ENCODE data around the gene LINGO3.
"Not testable (repeated sequence)": the region's sequence is repeated elsewhere in the genome, so short reads cannot be mapped to it uniquely, and the experiment has no call there.

LINGO3 gene

DNA sequence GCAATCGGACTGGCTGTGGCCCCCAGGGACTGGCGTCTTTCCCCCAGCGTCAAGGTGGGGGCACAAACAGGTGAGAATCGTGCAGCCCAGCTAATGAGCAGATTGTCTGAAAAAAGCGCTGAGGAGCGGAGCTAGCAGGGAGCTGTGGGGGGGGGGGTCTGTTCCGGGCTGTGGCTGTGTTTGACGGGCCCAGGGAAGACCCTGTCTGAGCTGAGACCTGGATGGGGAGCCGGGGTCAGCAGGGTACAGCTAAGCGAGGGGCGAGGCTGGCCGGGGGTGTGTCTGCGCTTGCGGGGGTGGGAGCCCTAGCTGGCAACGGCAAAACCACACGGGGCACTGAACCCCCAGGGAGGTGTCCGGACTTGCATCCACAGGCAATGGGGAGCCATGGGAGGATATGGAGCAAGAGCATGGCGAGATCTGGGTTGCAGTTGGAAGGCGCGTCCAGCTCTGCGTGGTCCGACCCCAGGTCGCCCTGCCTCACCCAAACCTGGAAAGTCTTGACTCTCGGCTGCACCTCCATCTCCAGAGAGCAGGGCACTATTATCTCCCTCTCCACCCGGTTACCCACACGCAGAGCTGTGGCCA is 4.6 kb downstream of the LINGO3 start:
- no peak for DNase-seq

DNA sequence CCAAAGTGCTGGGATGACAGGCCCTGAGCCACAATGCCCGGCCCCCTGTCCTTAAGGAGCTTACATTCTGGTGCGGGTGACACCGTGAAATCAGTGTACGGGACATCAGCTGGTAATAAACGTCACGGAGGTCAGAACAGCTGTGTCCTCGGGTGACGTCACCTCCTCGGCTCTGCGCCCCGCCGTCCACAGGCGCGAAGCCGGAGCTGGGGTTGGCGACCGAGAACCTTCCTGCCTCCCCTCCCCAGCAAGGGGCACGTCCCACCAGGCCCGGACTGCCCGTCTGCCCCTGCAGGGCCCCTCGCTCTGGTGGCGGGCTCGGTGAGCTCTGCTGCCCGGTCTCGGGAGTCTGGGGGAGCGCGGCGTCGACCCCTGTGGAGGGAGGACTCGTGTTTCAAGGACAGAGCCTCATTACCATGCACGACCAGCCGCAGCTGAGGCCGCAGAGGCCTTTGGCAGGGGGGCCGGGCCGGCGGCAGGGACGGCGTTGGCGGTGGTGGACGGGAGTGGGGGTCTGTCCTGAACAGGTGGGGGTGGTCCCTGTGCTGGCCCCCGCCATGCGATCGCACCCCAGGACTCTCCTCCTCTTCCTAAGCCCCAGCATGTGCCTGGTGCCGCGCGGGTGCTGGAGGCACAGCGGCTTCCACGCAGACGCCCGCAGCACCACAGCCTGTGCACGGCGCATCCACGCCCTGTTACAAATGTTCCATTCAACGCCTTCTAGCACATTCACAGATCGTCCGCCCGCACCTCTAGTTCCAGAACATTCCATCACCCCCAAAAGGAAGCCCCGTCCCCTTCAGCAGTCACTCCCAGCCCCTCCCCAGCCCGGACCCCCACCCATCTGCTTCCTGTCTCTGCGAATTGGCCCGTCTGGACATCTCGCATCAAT is 5.4 kb downstream of the LINGO3 start:
- DNase-seq, result no peak

DNA sequence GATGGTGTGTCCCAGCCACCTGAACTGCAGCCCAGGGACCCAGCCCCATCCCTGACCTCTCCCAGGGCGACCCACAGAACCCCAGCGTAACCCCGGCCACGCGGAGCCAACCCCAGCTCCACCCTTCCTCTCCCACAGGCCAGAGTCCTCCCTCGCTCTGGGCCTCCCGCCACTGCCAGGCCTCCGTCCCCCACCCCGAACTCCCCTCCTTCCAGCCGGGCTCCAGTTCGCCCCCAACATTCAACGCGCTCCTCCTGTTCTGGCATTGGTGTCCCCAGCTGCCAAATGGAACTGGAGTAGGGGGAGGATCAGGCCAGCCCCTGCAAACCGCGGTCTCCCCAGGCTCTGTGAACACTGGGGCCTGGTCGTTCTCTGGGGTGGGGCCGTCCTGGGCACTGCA is 7.4 kb downstream of the LINGO3 start:
- no peak for DNase-seq

DNA sequence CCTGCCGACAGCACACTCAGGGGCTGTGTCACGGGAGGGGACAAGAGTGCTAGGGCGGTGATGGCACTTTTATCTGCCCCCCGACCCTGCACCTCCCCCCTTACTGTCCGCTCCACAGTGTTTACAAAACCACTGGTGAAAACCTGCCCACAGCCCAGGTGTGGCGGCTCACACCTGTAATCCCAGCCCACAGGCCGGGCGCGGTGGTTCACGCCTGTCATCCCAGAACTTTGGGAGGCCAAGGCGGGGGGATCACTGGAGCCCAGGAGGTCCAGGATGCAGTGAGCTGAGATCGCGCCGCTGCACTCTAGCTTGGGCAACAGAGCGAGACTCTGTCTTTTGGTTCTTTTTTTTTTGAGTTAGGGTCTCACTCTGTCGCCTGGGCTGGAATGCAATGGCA is 11.8 kb downstream of the LINGO3 start:
- no peak for DNase-seq

DNA sequence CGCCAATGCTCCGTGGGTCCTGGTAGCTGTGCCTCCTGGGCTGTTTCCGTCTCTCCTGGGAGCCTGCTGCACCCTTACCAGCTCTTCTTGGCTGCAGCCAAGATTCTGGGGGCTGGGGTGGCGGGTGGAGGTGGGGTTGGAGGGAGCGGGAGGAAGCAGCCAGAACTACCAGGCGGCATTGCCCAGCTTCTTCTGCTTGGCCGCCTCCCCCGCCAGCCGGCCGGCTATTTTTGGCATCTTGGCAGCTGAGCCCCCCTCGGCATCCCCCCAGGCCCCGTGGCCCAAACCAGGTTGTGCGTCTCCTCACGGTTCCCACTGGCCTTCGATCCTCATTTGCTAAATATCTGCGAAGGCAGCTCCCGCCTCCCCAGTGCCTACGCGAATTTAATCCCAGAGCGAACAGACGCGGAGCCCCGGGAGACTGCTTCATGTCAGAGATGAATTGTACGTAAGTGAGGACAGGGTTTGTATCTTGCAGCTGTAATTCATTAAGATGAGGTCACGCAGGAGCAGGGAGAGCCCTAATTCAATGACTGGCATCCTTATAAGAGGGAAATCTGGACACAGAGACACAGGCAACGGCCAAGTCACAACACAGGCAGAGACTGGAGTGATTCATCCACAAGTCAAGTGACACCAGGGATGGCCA is 13.1 kb downstream of the LINGO3 start:
- DNase-seq, result no peak

DNA sequence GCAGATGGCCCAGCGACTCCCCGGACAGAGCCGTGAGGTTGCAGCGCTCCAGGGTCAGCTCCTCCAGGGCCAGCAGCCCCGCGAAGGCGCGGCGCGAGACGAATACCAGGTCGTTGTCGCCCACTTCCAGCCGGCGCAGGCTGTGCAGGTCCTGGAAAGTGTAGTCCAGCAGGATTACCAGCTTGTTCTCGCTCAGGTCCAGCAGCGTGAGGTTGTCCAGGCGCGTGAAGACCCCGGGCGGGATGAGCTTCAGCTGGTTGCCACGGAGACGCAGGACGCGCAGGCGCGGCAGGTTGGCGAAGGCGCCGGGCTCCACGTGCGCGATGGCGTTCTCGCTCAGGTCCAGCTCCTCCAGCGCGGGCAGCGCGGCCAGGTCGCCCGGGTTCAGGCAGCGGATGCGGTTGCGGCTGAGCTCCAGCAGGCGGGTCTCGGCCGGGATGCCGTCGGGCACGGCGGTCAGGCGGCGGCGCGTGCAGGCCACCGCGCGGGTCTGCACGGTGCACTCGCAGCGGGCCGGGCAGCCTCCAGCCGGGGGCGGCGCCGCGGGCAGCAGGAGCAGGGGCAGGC is 16.7 kb downstream of the LINGO3 start:
- DNase-seq, result no peak

DNA sequence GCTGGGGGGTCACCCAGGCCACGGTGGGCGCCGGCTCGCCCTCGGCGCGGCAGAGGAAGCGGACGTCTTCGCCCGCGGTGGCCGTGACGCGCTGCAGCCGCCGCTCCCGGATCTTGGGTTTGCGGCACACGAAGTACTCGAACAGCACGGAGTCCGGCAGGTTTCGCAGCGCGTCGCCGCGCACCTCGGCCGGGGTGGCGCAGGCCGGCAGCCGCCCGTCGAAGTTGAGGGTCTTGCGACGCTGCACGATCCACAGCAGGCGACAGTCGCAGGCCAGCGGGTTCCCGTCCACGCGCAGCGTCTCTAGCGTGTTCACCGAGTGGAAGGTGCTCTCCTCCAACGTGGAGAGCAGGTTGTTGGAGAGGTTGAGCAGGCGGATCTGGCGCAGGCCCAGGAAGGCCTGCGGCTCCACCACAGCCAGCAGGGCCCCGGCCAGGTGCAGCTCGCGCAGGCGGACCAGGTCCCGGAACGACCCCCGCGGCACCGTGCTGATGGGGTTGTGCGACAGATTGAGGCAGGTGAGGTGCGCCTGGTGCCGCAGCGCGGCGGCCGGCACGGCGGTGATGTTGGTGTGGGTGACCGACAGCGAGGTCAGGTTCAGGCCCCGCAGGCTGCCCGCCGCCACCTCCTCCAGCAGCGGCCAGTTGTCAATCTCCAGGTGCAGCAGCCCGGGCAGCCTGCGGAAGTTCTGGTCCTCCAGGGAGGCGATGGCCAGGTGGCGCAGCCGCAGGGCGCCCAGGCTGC is 17.3 kb downstream of the LINGO3 start:
- DNase-seq, result no peak

DNA sequence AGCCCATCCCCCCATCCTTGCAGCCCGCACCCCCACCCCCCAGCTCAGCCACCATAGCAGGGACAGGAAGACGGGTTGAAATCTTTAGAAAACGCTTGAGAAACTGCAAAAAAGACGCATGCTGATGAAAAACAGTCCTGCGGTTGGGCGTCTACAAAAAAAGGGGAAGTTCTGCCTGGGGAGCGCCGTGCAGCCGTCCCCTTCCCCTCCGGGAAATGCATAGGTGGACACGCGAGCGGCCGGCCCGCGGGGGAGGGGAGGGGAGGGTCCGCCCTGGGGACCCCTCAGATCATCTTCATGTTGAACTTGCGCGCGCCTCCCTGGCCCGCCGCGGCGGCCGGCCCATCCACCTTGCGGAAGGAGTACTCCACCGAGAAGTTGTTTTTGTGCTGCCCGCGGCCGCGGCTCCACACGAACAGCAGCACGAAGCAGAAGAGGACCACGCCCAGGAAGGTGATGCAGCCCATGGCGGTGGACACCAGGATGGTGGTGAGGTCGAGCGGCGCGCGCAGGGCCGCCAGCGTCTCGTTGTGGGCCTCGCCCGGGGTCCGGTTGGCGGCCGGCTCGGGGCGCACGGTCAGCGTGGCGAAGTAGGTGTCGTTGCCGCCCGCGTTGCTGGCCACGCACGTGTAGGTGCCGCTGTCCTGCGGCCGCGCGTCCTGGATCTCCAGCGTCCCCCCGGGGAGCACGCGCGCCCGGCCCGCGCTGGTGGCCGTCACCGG is 18.1 kb downstream of the LINGO3 start:
- DNase-seq, result peak in 3 of 5 donors; percentile 41 to 84 (median 43)

DNA sequence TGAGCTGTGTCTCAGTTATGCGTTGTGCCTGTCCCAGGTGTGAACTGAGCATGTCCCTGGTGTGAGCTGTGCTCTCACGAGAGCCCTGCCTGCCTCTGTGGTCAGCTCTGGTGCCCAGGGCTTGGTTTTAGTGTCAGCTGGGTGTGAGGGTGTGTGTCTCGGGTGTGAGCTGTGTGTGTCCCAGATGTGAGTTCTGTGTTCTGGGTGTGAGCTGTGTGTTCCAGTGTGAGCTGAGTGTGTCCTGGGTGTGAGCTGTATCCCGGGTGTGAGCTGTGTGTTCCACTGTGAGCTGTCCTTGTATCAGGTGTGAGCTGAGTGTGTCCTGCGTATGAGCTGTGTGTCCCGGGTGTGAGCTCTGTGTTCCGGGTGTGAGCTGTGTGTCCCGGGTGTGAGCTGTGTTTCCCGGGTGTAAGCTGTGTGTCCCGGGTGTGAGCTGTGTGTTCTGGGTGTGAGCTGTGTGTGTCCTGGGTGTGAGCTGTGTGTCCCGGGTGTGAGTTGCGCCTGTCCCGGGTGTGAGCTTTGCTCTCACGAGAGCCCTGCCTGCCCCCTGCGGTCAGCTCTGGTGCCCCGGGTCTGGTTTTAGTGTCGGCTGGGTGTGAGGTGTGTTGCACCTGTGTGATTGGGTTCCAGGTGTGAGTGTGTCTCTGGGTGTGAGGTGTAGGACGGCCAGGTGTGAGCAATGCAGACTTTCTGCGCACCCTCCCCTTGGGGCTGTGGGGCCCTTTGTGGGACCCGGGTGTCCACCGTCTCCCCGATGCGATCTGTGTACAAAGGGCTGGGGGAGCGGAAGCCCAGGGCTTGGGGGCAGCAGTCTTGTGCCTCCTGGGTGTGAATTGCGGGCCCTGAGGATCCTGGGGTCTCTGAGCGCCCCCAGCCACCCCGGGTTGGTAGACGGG is 18.9 kb downstream of the LINGO3 start:
- DNase-seq, result no peak

DNA sequence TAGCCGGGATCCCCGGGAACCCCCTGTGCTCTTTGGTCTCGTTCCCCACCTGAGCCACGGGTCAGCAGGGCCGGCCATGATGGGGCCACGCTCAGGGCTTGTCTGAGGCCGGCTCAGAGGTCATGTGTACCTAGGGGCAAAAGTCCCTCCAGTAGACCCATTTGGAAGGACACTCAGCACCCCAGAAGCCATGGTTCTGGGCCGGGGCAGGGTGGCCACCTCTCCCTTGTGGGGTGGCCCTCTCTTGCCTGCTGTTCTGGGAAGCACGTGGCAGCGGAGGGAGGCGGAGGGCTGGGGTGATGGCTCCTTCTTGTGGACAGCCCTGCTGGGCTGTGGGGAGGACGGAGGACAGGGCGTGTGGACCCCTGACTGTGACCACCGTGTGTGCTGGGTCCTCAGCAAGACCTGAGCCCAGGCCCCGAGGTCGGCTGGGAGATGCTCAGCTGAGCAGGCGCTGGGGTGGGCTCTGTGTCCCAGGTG is 19.6 kb downstream of the LINGO3 start:
- no peak for DNase-seq

DNA sequence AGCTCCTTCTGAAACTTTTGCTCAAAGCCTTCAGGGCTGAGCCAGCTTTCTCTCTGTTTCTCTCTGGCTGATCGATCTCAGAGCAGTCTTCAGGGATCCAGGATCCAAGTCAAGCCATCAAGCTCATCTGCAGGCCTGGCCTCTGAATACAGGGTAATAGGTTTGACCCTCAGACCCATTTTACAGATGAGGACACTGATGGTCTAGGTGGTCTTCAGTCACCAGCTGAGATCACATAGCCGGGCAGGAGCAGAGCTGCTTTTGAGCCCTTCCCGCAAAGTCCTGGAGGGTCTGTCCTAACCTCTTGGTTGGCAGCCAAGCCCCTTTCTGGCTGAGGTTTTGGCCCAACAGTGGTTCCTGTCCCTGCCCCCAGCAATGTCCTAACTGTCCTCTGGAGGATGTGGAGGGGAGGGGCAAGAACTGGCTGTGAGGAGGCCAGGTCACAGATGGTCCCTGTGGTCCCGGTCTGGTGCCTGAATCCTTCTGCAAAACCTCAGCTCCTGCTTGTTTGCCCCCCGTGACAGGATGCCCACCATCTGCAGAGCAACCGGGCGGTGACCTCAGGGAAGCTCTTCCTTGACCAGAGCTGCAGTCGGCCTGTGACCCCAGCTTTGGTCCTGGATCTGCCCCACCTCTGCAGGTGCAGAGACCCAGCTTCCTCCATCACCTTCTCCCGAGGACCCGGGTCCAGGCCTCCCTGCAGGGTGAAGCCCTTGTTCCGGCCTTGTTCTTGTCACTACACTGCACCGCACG is 20.2 kb downstream of the LINGO3 start:
- no peak for DNase-seq

DNA sequence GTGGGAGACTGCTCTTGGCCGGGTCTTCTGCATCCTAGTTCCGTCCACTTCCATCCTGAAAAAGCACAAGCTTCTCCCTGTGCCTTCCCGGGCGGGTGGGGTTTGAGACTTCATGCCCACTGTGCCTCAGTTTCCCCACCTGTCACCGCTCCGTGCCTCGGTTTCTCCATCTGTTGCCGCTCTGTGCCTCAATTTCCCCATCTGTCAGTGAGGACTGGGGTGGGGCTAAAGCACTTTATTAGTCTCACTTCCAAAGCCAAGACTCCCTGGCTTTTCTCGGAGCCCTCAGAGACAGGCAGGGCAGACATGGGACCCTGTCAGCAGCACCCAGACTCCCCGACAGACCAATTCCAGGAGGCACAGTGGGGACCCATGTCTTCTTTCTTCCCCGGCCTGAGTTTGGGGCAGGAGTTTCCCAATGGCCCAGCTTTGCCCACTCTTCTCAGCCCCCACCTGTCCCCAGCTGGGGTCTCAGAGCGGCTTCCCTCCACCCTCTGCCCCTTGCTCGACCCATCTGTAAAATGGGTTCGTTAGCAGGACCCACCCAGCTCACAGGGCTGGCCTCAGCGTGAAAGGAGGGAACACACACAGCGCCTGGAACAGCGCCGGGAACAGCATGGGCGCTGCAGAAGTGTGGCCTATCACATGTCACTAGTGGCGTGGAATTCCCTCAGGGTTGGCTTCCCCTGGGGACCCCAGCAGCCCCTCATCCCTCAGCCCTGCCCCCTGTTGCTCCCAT is 21.4 kb downstream of the LINGO3 start:
- no peak for DNase-seq

DNA sequence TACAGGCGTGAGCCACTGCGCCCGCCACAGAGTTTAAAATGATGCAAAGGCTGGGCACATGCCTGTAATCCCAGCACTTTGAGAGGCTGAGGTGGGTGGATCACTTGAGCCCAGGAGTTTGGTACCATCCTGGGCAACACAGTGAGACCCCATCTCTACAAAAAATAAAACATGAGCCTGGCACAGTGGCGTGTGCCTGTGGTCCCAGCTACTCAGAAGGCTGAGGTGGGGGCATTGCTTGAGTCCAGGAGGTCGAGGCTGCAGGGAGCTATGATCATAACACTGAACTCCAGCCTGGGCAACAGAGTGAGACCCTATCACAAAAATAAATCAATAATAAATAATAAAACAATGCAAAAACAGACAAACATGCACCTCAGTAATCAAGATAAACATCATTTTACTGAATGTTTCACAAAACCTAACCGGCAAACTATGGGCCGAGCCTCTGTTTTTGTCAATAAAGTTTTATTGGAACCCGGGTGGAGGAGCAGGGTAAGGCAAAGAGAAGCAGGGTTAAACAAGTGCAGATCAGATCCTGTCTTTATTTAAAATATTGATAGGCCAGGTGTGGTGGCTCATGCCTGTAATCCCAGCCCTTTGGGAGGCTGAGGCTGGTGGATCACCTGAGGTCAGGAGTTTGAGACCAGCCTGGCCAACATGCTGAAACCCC is 24.0 kb downstream of the LINGO3 start:
- DNase-seq, result no peak

DNA sequence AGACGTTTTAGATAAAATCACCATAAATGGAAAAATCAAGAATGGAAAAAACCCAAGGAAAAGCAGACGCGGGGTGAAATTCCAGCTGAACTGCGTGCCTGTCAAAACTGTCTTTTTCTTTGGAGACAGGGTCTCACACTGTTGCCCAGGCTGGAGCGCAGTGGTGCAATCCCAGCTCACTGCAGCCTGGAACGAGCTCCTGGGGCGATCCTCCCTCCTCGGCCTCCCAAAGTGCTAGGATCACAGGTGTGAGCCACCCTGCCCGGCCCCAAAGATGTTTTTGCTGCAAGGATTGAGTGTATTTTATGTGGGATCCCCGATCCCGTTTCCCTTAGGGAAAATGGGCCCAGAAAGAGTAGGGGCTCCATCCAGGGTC is 25.1 kb downstream of the LINGO3 start:
- no peak for DNase-seq

DNA sequence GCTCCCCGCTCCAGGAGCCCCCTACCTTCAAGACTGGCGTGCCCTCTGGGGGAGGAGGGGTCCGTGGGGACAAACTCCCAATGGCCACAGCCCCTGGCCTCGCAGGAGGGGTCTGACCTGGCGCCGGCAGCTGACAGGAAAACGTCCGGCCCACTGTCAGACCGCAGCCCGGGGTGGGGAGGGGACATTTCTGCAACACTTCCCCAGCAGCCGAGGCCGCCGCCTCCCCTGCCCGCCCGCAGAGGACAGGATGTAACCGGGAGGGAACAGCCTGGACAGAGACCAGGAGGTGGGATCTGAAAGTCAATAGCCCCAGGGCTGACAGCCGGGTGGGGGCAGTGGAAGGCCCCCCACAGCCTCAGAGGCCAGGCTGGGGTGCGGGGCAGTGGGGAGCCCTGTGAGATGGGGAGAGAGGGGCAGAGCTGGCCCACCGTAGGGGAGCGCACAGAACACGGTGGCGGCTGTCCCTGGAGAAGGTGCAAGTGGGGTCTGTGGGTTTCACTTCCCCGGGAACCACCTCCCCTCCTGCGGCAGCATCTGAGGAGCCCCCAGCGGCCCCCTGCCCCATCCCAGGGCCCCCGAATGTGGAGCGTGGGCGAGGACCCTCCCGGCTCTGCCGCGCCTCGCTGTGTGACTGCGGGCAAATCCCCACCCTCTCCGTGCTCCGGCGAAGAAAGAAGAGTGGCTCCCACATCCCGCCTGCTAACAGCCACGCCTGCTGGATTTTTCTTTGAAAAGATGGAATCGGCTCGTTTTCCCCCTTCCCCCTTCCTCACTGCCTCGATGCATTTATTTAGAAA is 25.7 kb downstream of the LINGO3 start, which contains the start of gene PEAK3:
Gene PEAK3 (minus strand): TSS at position 114 of the 800 bp plus-strand sequence. CDS start 1,244 bp downstream, outside the sequence.
- no peak for DNase-seq

DNA sequence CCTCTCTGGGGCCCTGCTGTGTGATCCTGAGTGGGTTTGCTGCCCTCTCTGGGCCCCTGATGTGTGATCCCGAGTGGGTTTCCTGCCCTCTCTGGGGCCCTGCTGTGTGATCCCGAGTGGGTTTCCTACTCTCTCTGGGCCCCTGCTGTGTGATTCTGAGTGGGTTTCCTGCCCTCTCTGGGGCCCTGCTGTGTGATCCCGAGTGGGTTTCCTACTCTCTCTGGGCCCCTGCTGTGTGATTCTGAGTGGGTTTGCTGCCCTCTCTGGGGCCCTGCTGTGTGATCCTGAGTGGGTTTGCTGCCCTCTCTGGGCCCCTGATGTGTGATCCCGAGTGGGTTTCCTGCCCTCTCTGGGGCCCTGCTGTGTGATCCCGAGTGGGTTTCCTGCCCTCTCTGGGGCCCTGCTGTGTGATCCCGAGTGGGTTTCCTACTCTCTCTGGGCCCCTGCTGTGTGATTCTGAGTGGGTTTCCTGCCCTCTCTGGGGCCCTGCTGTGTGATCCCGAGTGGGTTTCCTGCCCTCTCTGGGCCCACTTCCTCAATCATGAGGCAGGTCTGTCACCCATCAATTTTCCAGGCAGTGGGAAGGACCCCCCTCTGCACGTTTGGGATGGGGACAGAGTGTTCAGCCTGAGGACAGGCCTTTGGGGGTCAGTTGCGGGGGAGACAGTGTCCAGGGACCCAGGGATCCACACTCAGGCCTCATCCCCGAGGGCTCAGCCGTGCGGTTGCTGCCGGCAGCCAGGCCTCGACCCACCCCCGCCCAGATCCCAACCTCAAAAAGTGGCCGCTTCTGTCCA is 26.5 kb downstream of the LINGO3 start:
- DNase-seq, result not testable (repeated sequence)
